HepG2 (cell line): ENCODE measurements around the gene MTHFD2. TPM values are rescaled to one million over a fixed set of nuclear protein-coding genes. Genes with fewer than 3 reads are reported as not detected.

ENCODE experiments used
- FOXK1 ChIP-seq: sonication (generic); formaldehyde crosslinking; IDR thresholded peaks from 2 replicates; pipeline ENCODE4 v1.4.0; 2020; ENCODE audit warnings: low read depth, missing genetic modification reagents, borderline replicate concordance
- GATAD1 ChIP-seq: IDR thresholded peaks from 2 replicates; pipeline ENCODE4 v1.6.1; 2016; ENCODE audit warnings: missing genetic modification reagents, missing compliant biosample characterization
- HOXA7 ChIP-seq: sonication (generic); formaldehyde crosslinking; IDR thresholded peaks from 2 replicates; pipeline ENCODE4 v1.8.1; 2022; ENCODE audit warnings: mild to moderate bottlenecking, missing genetic modification reagents, moderate library complexity
- KDM3A ChIP-seq: IDR thresholded peaks from 2 replicates; pipeline ENCODE4 v1.6.1; 2018; ENCODE audit warnings: low read depth, missing compliant biosample characterization
- MED8 ChIP-seq: sonication (generic); formaldehyde crosslinking; IDR thresholded peaks from 2 replicates; pipeline ENCODE4 v1.8.1; 2023; ENCODE audit warnings: mild to moderate bottlenecking, missing genetic modification reagents; ENCODE audit not compliant: insufficient replicate concordance
- TBL1XR1 ChIP-seq: fragments of 150-350 bp; IDR thresholded peaks from 2 replicates; pipeline ENCODE4 v1.6.1; 2014; ENCODE audit warnings: borderline replicate concordance, low read length; ENCODE audit not compliant: partially characterized antibody
- YEATS4 ChIP-seq: sonication (generic); formaldehyde crosslinking; IDR thresholded peaks from 2 replicates; pipeline ENCODE4 v1.4.0; 2020; ENCODE audit warnings: missing genetic modification reagents, borderline replicate concordance
- ZBTB21 ChIP-seq: sonication (generic); formaldehyde crosslinking; IDR thresholded peaks from 2 replicates; pipeline ENCODE4 v1.4.0; 2020; ENCODE audit warnings: missing genetic modification reagents
- ZBTB42 ChIP-seq: sonication (generic); formaldehyde crosslinking; IDR thresholded peaks from 2 replicates; pipeline ENCODE4 v1.5.0; 2020; ENCODE audit warnings: mild to moderate bottlenecking, missing genetic modification reagents
- ZFP37 ChIP-seq: sonication (generic); formaldehyde crosslinking; IDR thresholded peaks from 2 replicates; pipeline ENCODE4 v1.4.0; 2020; ENCODE audit warnings: missing genetic modification reagents, borderline replicate concordance
- ZMYM3 ChIP-seq: sonication (generic); formaldehyde crosslinking; IDR thresholded peaks from 2 replicates; pipeline ENCODE4 v1.5.1; 2020; ENCODE audit warnings: mild to moderate bottlenecking, missing genetic modification reagents
- ZNF234 ChIP-seq: sonication (generic); formaldehyde crosslinking; conservative IDR thresholded peaks from 2 replicates; pipeline ENCODE4 v1.5.1; 2020; ENCODE audit warnings: mild to moderate bottlenecking, missing genetic modification reagents
- ZNF274 ChIP-seq: sonication (generic); formaldehyde crosslinking; IDR thresholded peaks from 2 replicates; pipeline ENCODE4 v1.5.1; 2020; ENCODE audit warnings: mild to moderate bottlenecking, missing genetic modification reagents
- ZNF33B ChIP-seq: sonication (generic); formaldehyde crosslinking; IDR thresholded peaks from 2 replicates; pipeline ENCODE4 v1.5.1; 2020; ENCODE audit warnings: mild to moderate bottlenecking, missing genetic modification reagents
- ZNF557 ChIP-seq: sonication (generic); formaldehyde crosslinking; IDR thresholded peaks from 2 replicates; pipeline ENCODE4 v1.4.0; 2020; ENCODE audit warnings: missing genetic modification reagents
- ZNF660 ChIP-seq: sonication (generic); formaldehyde crosslinking; IDR thresholded peaks from 2 replicates; pipeline ENCODE4 v1.5.1; 2020; ENCODE audit warnings: mild to moderate bottlenecking, low read depth, missing genetic modification reagents, borderline replicate concordance
- ZNF749 ChIP-seq: sonication (generic); formaldehyde crosslinking; IDR thresholded peaks from 2 replicates; pipeline ENCODE4 v1.8.0; 2022; ENCODE audit warnings: mild to moderate bottlenecking, missing genetic modification reagents, moderate library complexity, borderline replicate concordance
- ZNF761 ChIP-seq: sonication (generic); formaldehyde crosslinking; conservative IDR thresholded peaks from 2 replicates; pipeline ENCODE4 v1.4.0; 2020; ENCODE audit warnings: mild to moderate bottlenecking, missing genetic modification reagents
- polyA plus RNA-seq, 8 experiments: library from polyadenylated mRNA; depleted of rRNA in 3 of 8; stranded (reverse) in 7 of 8; unstranded in 1 of 8; fragments of >200 nt; fragmentation: Illumina TruSeq in 4 of 8; extraction: Trizol in 4 of 8; gene quantifications; 2 replicates each; pipeline versions ENCODE4 v1.2.1 to v1.2.3, GENCODE V29; 2011 to 2016; ENCODE audit warnings: low read depth in 4 of 8, missing spikeins in 1 of 8, mixed read lengths in 1 of 8; ENCODE audit not compliant: insufficient read depth in 1 of 8
- total RNA-seq, 5 experiments: library from RNA; depleted of rRNA; stranded (reverse); fragments of >200 nt; fragmentation: Illumina TruSeq; extraction: Trizol; gene quantifications; 2 replicates each; pipeline ENCODE4 v1.2.3, GENCODE V29; 2016; ENCODE audit warnings: low read depth in 1 of 5
- TF ChIP-seq, protein P1 (sequence below): sonication (generic); formaldehyde crosslinking; IDR thresholded peaks from 2 replicates; pipeline ENCODE4 v1.5.0; 2020; ENCODE audit warnings: missing genetic modification reagents
- TF ChIP-seq, protein P2 (sequence below): sonication (generic); formaldehyde crosslinking; IDR thresholded peaks from 2 replicates; pipeline ENCODE4 v1.5.0; 2020; ENCODE audit warnings: missing genetic modification reagents, mild to moderate bottlenecking, borderline replicate concordance
- TF ChIP-seq, protein P3 (sequence below): IDR thresholded peaks from 2 replicates; pipeline ENCODE4 v1.6.1; 2016; ENCODE audit warnings: missing compliant biosample characterization, missing genetic modification reagents, borderline replicate concordance
- TF ChIP-seq, protein P4 (sequence below): sonication (generic); formaldehyde crosslinking; IDR thresholded peaks from 2 replicates; pipeline ENCODE4 v1.8.0; 2022; ENCODE audit warnings: mild to moderate bottlenecking, missing genetic modification reagents, moderate library complexity

MTHFD2 gene
- total and polyA plus RNA-seq, 2 of the 13 experiments (the other 11 are each of a cell fraction or from before 2014, with no cell fraction given), result 188 to 269 TPM

DNA sequence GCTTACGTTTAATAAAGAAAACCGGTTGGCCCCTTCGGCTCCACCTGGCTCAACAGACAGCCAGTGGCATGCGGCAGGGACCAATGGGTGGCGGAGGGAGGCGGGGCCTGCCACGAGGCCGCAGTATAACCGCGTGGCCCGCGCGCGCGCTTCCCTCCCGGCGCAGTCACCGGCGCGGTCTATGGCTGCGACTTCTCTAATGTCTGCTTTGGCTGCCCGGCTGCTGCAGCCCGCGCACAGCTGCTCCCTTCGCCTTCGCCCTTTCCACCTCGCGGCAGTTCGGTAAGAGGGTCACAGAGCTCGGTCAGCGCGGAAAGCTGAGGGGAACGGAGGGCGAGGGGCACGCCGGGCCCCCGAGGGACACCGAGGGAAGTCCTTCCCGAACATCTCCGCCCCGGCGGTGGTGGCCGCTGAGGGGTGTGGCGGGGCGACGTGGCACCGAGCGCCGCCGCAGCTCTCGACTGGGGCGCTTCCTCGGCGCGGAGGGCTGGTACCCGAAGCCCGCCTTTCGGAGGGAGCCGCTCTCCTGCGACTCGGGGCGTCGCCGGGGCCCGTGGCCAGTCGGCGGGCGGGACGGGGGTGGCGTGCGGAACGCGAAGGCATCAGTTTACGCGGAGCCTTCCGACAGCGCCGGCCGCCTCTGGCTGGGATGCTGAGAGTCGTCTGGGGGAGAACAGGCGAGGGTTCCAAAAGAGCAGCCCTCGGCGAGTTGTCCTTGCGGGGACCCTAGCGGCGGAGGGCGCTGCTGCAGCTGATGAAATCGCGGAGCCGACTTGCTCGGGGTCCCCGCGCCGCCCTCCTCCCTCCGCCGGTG lies at the start of gene MTHFD2 (continued):
- TF ChIP-seq MED8 (CRISPR knock-in tag) (peak; percentile 77), HOXA7 (peak; percentile 74; the same call in 1 of the 2 replicates), GATAD1 (CRISPR knock-in tag) (no peak; the same call in 1 of the 2 replicates), ZBTB42 (CRISPR knock-in tag) (no peak; the same call in 1 of the 2 replicates), TBL1XR1 (no peak), ZNF749 (CRISPR knock-in tag) (0 out of 2 replicates have a peak, but pooled peaks have one; percentile 79), ZNF33B (CRISPR knock-in tag) (peak; percentile 89), ZNF557 (CRISPR knock-in tag) (0 out of 2 replicates have a peak, but pooled peaks have one; percentile 23), ZFP37 (CRISPR knock-in tag) (peak; percentile 96), ZMYM3 (CRISPR knock-in tag) (no peak; the same call in 1 of the 2 replicates), ZNF761 (peak; percentile 95), FOXK1 (peak; percentile 50; the same call in 1 of the 2 replicates), ZNF274 (peak; percentile 97), ZNF660 (0 out of 2 replicates have a peak, but pooled peaks have one; percentile 51), ZNF234 (CRISPR knock-in tag) (peak; percentile 80; the same call in 1 of the 2 replicates), YEATS4 (CRISPR knock-in tag) (peak; percentile 95), KDM3A (CRISPR knock-in tag) (peak; percentile 61; the same call in 1 of the 2 replicates), ZBTB21 (no peak; the same call in 1 of the 2 replicates)
- TF ChIP-seq, protein P1, sequence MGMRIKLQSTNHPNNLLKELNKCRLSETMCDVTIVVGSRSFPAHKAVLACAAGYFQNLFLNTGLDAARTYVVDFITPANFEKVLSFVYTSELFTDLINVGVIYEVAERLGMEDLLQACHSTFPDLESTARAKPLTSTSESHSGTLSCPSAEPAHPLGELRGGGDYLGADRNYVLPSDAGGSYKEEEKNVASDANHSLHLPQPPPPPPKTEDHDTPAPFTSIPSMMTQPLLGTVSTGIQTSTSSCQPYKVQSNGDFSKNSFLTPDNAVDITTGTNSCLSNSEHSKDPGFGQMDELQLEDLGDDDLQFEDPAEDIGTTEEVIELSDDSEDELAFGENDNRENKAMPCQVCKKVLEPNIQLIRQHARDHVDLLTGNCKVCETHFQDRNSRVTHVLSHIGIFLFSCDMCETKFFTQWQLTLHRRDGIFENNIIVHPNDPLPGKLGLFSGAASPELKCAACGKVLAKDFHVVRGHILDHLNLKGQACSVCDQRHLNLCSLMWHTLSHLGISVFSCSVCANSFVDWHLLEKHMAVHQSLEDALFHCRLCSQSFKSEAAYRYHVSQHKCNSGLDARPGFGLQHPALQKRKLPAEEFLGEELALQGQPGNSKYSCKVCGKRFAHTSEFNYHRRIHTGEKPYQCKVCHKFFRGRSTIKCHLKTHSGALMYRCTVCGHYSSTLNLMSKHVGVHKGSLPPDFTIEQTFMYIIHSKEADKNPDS (CRISPR knock-in tag), result peak; percentile 93; the same call in 1 of the 2 replicates
- TF ChIP-seq, protein P2, sequence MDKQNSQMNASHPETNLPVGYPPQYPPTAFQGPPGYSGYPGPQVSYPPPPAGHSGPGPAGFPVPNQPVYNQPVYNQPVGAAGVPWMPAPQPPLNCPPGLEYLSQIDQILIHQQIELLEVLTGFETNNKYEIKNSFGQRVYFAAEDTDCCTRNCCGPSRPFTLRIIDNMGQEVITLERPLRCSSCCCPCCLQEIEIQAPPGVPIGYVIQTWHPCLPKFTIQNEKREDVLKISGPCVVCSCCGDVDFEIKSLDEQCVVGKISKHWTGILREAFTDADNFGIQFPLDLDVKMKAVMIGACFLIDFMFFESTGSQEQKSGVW, result no peak
- TF ChIP-seq, protein P3, sequence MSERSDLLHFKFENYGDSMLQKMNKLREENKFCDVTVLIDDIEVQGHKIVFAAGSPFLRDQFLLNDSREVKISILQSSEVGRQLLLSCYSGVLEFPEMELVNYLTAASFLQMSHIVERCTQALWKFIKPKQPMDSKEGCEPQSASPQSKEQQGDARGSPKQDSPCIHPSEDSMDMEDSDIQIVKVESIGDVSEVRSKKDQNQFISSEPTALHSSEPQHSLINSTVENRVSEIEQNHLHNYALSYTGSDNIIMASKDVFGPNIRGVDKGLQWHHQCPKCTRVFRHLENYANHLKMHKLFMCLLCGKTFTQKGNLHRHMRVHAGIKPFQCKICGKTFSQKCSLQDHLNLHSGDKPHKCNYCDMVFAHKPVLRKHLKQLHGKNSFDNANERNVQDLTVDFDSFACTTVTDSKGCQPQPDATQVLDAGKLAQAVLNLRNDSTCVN (CRISPR knock-in tag), result peak; percentile 78
- TF ChIP-seq, protein P4, sequence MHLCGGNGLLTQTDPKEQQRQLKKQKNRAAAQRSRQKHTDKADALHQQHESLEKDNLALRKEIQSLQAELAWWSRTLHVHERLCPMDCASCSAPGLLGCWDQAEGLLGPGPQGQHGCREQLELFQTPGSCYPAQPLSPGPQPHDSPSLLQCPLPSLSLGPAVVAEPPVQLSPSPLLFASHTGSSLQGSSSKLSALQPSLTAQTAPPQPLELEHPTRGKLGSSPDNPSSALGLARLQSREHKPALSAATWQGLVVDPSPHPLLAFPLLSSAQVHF, result peak; percentile 94
